ENCODE measurements around the gene CYTH4.

The CYTH4 gene

GRCh38 chr22:37304595-37305343 is 22.5 kb downstream of the CYTH4 start:
- no CpG with 5 or more reads among the region's 10 CpGs for WGBS, 2 donors (ENCODE audit: extremely low coverage in 2 of 2, insufficient read length in 2 of 2, insufficient replicate concordance in 1 of 2)
- H3K9me3 ChIP-seq (replicated peaks in 1 of 2; ENCODE audit: control insufficient read depth in 2 of 2, insufficient read depth in 1 of 2, low read depth in 1 of 2, low read length in 2 of 2): no peaks in the 10 kb centered on the region
- peak overlapping the region; percentile 25 for H3K18ac ChIP-seq (ENCODE audit: low read length)
- no peak overlapping the region for H3K14ac ChIP-seq (ENCODE audit: low read length)
- H2AFZ ChIP-seq (ENCODE audit: low read length): no peak overlapping the region
- no peak overlapping the region for H2BK120ac ChIP-seq (ENCODE audit: low read depth, low read length)
- no peak overlapping the region for H3K4me2 ChIP-seq (ENCODE audit: insufficient read depth, low read length, poor library complexity, severe bottlenecking)
- H3K27ac ChIP-seq (replicated peaks; ENCODE audit: low read length): no peak overlapping the region
- peak overlapping the region; percentile 15 for H2AK5ac ChIP-seq (ENCODE audit: low read depth, low read length)
- peaks cover 0 to 48% (median 0%) of the 10 kb centered on the region in 3 experiments for H3K27me3 ChIP-seq (ENCODE audit: control insufficient read depth in 3 of 3, insufficient read depth in 3 of 3, low read depth in 1 of 3, low read length in 3 of 3)
- no peak overlapping the region for H3K23ac ChIP-seq (ENCODE audit: low read depth, low read length, poor library complexity)
- peaks cover 0 to 3% of the 10 kb centered on the region in 2 donors for H3K36me3 ChIP-seq (replicated peaks in 1 of 2; ENCODE audit: control insufficient read depth in 2 of 2, insufficient read depth in 2 of 2, low read length in 2 of 2)
- no peak overlapping the region for H3K4me3 ChIP-seq (ENCODE audit: low read length in 2 of 2)
- peak overlapping the region; percentile 15 for H2BK15ac ChIP-seq (ENCODE audit: low read length)
- H2BK5ac ChIP-seq (ENCODE audit: low read length): no peak overlapping the region
- H4K8ac ChIP-seq (ENCODE audit: low read depth, low read length): no peak overlapping the region
- DNase-seq (ENCODE audit: low spot score): no peak
- H3K79me1 ChIP-seq (ENCODE audit: low read depth, low read length): no peaks in the 10 kb centered on the region
- no peak overlapping the region for H3K9ac ChIP-seq (ENCODE audit: low read depth, low read length, poor library complexity)
- no peak overlapping the region for H2BK12ac ChIP-seq (ENCODE audit: low read length)
- H4K91ac ChIP-seq (ENCODE audit: low read depth, low read length, poor library complexity): no peak overlapping the region
- H3K4me1 ChIP-seq (ENCODE audit: control insufficient read depth in 2 of 2, insufficient read depth in 1 of 2, low read depth in 1 of 2, low read length in 2 of 2): peaks cover 8% of the 10 kb centered on the region in 2 donors
- no peak overlapping the region for H3K4ac ChIP-seq (ENCODE audit: low read length)

GRCh38 chr22:37305887-37306286 is 23.6 kb downstream of the CYTH4 start:
- no CpG with 5 or more reads among the region's 2 CpGs for WGBS, 2 donors (ENCODE audit: extremely low coverage in 2 of 2, insufficient read length in 2 of 2, insufficient replicate concordance in 1 of 2)
- Histone ChIP-seq H3K18ac (ENCODE audit: low read length) (no peak overlapping the region), H3K4me3 (ENCODE audit: low read length in 2 of 2) (no peak overlapping the region), H2BK120ac (ENCODE audit: low read depth, low read length) (no peak overlapping the region), H3K23ac (ENCODE audit: low read depth, low read length, poor library complexity) (no peak overlapping the region), H3K9me3 (replicated peaks in 1 of 2; ENCODE audit: control insufficient read depth in 2 of 2, insufficient read depth in 1 of 2, low read depth in 1 of 2, low read length in 2 of 2) (no peaks in the 10 kb centered on the region), H4K91ac (ENCODE audit: low read depth, low read length, poor library complexity) (no peak overlapping the region), H2AFZ (ENCODE audit: low read length) (no peak overlapping the region), H2BK12ac (ENCODE audit: low read length) (no peak overlapping the region), H3K27ac (replicated peaks; ENCODE audit: low read length) (no peak overlapping the region), H3K79me1 (ENCODE audit: low read depth, low read length) (no peaks in the 10 kb centered on the region), H3K4me1 (ENCODE audit: control insufficient read depth in 2 of 2, insufficient read depth in 1 of 2, low read depth in 1 of 2, low read length in 2 of 2) (peaks cover 8% of the 10 kb centered on the region in 2 donors), H3K4me2 (ENCODE audit: insufficient read depth, low read length, poor library complexity, severe bottlenecking) (no peak overlapping the region), H3K14ac (ENCODE audit: low read length) (no peak overlapping the region), H2BK5ac (ENCODE audit: low read length) (no peak overlapping the region), H3K36me3 (replicated peaks in 1 of 2; ENCODE audit: control insufficient read depth in 2 of 2, insufficient read depth in 2 of 2, low read length in 2 of 2) (peaks cover 0 to 3% of the 10 kb centered on the region in 2 donors), H4K8ac (ENCODE audit: low read depth, low read length) (no peak overlapping the region), H3K9ac (ENCODE audit: low read depth, low read length, poor library complexity) (no peak overlapping the region), H3K4ac (ENCODE audit: low read length) (no peak overlapping the region), H2AK5ac (ENCODE audit: low read depth, low read length) (peak overlapping the region; percentile 6), H3K27me3 (ENCODE audit: control insufficient read depth in 3 of 3, insufficient read depth in 3 of 3, low read depth in 1 of 3, low read length in 3 of 3) (peaks cover 0 to 49% (median 0%) of the 10 kb centered on the region in 3 experiments), H2BK15ac (ENCODE audit: low read length) (no peak overlapping the region)
- no peak for DNase-seq (ENCODE audit: low spot score)

GRCh38 chr22:37306494-37306829 is 24.2 kb downstream of the CYTH4 start:
- WGBS, 2 donors (ENCODE audit: extremely low coverage in 2 of 2, insufficient read length in 2 of 2, insufficient replicate concordance in 1 of 2): no CpG with 5 or more reads among the region's 6 CpGs

GRCh38 chr22:37308385-37309200 is 26.3 kb downstream of the CYTH4 start:
- no peak overlapping the region for H2BK5ac ChIP-seq (ENCODE audit: low read length)
- no peak overlapping the region for H3K4ac ChIP-seq (ENCODE audit: low read length)
- H3K27ac ChIP-seq (replicated peaks; ENCODE audit: low read length): no peak overlapping the region
- peak overlapping the region; percentile 15 for H3K9ac ChIP-seq (ENCODE audit: low read depth, low read length, poor library complexity)
- H3K23ac ChIP-seq (ENCODE audit: low read depth, low read length, poor library complexity): no peak overlapping the region
- peaks cover 0 to 44% (median 0%) of the 10 kb centered on the region in 3 experiments for H3K27me3 ChIP-seq (ENCODE audit: control insufficient read depth in 3 of 3, insufficient read depth in 3 of 3, low read depth in 1 of 3, low read length in 3 of 3)
- peaks cover 8% of the 10 kb centered on the region in 2 donors for H3K4me1 ChIP-seq (ENCODE audit: control insufficient read depth in 2 of 2, insufficient read depth in 1 of 2, low read depth in 1 of 2, low read length in 2 of 2)
- peak overlapping the region; percentile 1 for H2AK5ac ChIP-seq (ENCODE audit: low read depth, low read length)
- no peaks in the 10 kb centered on the region for H3K9me3 ChIP-seq (replicated peaks in 1 of 2; ENCODE audit: control insufficient read depth in 2 of 2, insufficient read depth in 1 of 2, low read depth in 1 of 2, low read length in 2 of 2)
- peaks cover 0 to 3% of the 10 kb centered on the region in 2 donors for H3K36me3 ChIP-seq (replicated peaks in 1 of 2; ENCODE audit: control insufficient read depth in 2 of 2, insufficient read depth in 2 of 2, low read length in 2 of 2)
- no CpG with 5 or more reads among the region's 18 CpGs for WGBS, 2 donors (ENCODE audit: extremely low coverage in 2 of 2, insufficient read length in 2 of 2, insufficient replicate concordance in 1 of 2)
- no peak overlapping the region for H2BK12ac ChIP-seq (ENCODE audit: low read length)
- no peak overlapping the region for H2AFZ ChIP-seq (ENCODE audit: low read length)
- DNase-seq (ENCODE audit: low spot score): no peak
- peak overlapping the region in 1 of 2 donors; percentile 31 for H3K4me3 ChIP-seq (ENCODE audit: low read length in 2 of 2)
- no peak overlapping the region for H4K8ac ChIP-seq (ENCODE audit: low read depth, low read length)
- H3K14ac ChIP-seq (ENCODE audit: low read length): no peak overlapping the region
- H2BK15ac ChIP-seq (ENCODE audit: low read length): no peak overlapping the region
- H2BK120ac ChIP-seq (ENCODE audit: low read depth, low read length): no peak overlapping the region
- H4K91ac ChIP-seq (ENCODE audit: low read depth, low read length, poor library complexity): no peak overlapping the region
- no peaks in the 10 kb centered on the region for H3K79me1 ChIP-seq (ENCODE audit: low read depth, low read length)
- H3K4me2 ChIP-seq (ENCODE audit: insufficient read depth, low read length, poor library complexity, severe bottlenecking): no peak overlapping the region
- no peak overlapping the region for H3K18ac ChIP-seq (ENCODE audit: low read length)

More at GRCh38 chr22:37306494-37306829, 24.2 kb downstream of the CYTH4 start:
- H3K4me3 ChIP-seq (ENCODE audit: low read length in 2 of 2): no peak overlapping the region
- no peak for DNase-seq (ENCODE audit: low spot score)
- H3K9me3 ChIP-seq (replicated peaks in 1 of 2; ENCODE audit: control insufficient read depth in 2 of 2, insufficient read depth in 1 of 2, low read depth in 1 of 2, low read length in 2 of 2): no peaks in the 10 kb centered on the region
- no peak overlapping the region for H3K9ac ChIP-seq (ENCODE audit: low read depth, low read length, poor library complexity)
- no peak overlapping the region for H2BK120ac ChIP-seq (ENCODE audit: low read depth, low read length)
- no peak overlapping the region for H2BK5ac ChIP-seq (ENCODE audit: low read length)
- H3K4me2 ChIP-seq (ENCODE audit: insufficient read depth, low read length, poor library complexity, severe bottlenecking): no peak overlapping the region
- no peak overlapping the region for H2BK12ac ChIP-seq (ENCODE audit: low read length)
- H3K4ac ChIP-seq (ENCODE audit: low read length): no peak overlapping the region
- peaks cover 0 to 49% (median 0%) of the 10 kb centered on the region in 3 experiments for H3K27me3 ChIP-seq (ENCODE audit: control insufficient read depth in 3 of 3, insufficient read depth in 3 of 3, low read depth in 1 of 3, low read length in 3 of 3)
- no peak overlapping the region for H3K23ac ChIP-seq (ENCODE audit: low read depth, low read length, poor library complexity)
- no peaks in the 10 kb centered on the region for H3K79me1 ChIP-seq (ENCODE audit: low read depth, low read length)
- no peak overlapping the region for H3K18ac ChIP-seq (ENCODE audit: low read length)
- peaks cover 0 to 3% of the 10 kb centered on the region in 2 donors for H3K36me3 ChIP-seq (replicated peaks in 1 of 2; ENCODE audit: control insufficient read depth in 2 of 2, insufficient read depth in 2 of 2, low read length in 2 of 2)
- H2AK5ac ChIP-seq (ENCODE audit: low read depth, low read length): peak overlapping the region; percentile 57
- H4K91ac ChIP-seq (ENCODE audit: low read depth, low read length, poor library complexity): no peak overlapping the region
- H3K4me1 ChIP-seq (ENCODE audit: control insufficient read depth in 2 of 2, insufficient read depth in 1 of 2, low read depth in 1 of 2, low read length in 2 of 2): peaks cover 8% of the 10 kb centered on the region in 2 donors
- H2BK15ac ChIP-seq (ENCODE audit: low read length): no peak overlapping the region
- no peak overlapping the region for H3K14ac ChIP-seq (ENCODE audit: low read length)
- H2AFZ ChIP-seq (ENCODE audit: low read length): no peak overlapping the region
- H3K27ac ChIP-seq (replicated peaks; ENCODE audit: low read length): no peak overlapping the region
- H4K8ac ChIP-seq (ENCODE audit: low read depth, low read length): no peak overlapping the region
